LNCaP clone FGC (cell line): ENCODE results near the gene PRDM16.

ENCODE experiments used
- DNase-seq: peaks from one replicate; pipeline ENCODE4 v3.0.0-alpha.2; 2011; ENCODE audit warnings: low read depth
- H3K4me3 ChIP-seq: 2 replicates; pipeline ENCODE4 v1.5.1; 2011; ENCODE audit warnings: mild to moderate bottlenecking, low read depth, low read length, control low read depth
- CTCF ChIP-seq: IDR thresholded peaks from 2 replicates; pipeline ENCODE4 v1.5.1; 2012; ENCODE audit warnings: mild to moderate bottlenecking; ENCODE audit not compliant: control insufficient read depth, insufficient read depth; ENCODE audit errors: extremely low read depth

Gene PRDM16

GRCh38 chr1:3049905-3050304 lies 19.1 kb upstream of the PRDM16 start:
- TF ChIP-seq CTCF, result no peak
- DNase-seq, result no peak
- H3K4me3 ChIP-seq, result no peak overlapping the region

GRCh38 chr1:3050603-3051002 lies 18.4 kb upstream of the PRDM16 start:
- H3K4me3 ChIP-seq, result no peak overlapping the region
- TF ChIP-seq CTCF, result no peak
- DNase-seq, result no peak

- TF ChIP-seq CTCF, result no peak
- H3K4me3 ChIP-seq, result no peak overlapping the region
- no peak for DNase-seq
These were observed 17.4 kb upstream of the PRDM16 start for GRCh38 chr1:3051270-3052268.

DNA sequence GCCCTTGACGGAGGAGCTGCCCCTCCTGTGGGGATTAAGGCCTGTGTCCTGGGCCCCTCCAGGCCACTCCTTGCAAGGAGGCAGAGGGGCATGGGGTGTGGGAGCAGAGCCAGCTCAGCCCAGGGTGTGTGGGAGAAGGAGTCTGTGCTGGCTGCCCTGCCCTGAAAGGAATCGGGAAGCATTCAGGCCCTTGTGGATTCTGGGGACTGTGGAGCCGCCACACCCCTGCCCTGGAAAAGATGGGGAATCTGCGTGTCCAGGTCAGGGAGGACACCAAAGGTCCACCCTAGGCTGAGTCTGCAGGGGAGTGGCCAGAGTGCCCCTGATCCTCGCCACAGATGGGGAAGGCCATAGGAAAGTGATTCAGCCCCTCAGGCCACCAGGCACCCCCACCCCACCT lies 16.5 kb upstream of the PRDM16 start:
- H3K4me3 ChIP-seq, result no peak overlapping the region
- DNase-seq, result no peak
- TF ChIP-seq CTCF, result no peak

DNA sequence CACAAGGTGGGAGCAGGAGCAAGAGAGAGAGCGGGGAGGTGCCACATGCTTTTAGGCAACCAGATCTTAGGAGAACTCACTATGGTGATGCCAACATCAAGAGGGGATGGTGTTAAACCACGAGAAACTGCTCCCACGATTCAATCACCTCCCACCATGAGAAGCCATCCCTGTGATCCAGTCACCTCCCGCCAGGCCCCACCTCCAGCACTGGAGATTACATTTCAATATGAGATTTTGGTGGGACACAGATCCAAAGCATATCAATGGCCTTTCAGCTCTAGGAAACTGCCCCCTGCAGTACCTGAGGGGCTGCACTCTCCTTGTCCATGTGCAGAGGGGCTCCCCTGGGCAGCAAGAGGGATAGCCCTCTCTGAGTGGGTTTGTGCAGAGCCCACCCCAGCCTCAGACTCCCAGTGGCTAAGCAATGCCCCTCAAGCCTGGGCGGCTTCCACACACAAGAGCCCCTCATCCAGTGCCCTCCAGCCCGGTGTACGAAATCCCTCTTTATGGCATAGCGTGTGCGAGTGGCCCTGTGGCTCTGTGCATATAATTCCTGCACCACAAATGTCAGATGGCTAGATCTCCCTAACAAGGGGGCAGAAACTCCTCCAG lies 15.5 kb upstream of the PRDM16 start:
- no peak for TF ChIP-seq CTCF
- H3K4me3 ChIP-seq, result no peak overlapping the region
- DNase-seq, result no peak

DNA sequence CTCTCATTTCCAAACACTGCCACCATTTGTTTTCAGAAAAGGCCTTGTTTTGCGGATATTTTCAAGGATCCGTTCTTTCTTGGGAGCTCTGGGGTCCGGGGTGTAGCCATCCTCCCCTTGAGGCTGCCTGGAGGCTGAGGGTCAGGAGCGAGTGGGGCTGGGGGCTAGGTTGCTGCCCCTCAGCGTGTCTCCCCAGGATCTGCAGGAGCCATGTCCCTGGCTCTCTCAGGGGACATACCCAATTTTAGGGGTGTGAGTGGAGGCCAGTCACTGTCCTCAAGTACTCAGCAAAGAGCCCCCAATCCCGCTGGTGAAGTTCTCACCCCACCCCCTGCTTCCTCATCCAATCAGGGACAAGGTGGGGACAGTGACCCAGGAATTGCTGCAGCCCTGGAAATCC lies 15.0 kb upstream of the PRDM16 start:
- DNase-seq, result no peak
- TF ChIP-seq CTCF, result no peak
- no peak overlapping the region for H3K4me3 ChIP-seq
